ENCODE data around the gene LLGL2.

- TF ChIP-seq EZH2 (optimal IDR thresholded peaks at IDR 0.05; ENCODE audit: low read depth, low read length), result no peak
- TF ChIP-seq CTCF (IDR thresholded peaks at IDR 0.05; ENCODE audit: low read length), result no peak
- TF ChIP-seq EZH2phosphoT487 (IDR thresholded peaks at IDR 0.05; ENCODE audit: low read length), result no peak
These were observed 30.2 kb downstream of the LLGL2 start for GRCh38 chr17:75555679-75556153.

Measured in MM.1S (cell line).